ENCODE data around the gene TMEM38A. TPM values are rescaled to one million over a fixed set of nuclear protein-coding genes. Genes with fewer than 3 reads are reported as not detected.

The TMEM38A gene
- total and polyA plus RNA-seq, 4 donors = 3.1 to 6.2 (median 3.9) TPM

DNA sequence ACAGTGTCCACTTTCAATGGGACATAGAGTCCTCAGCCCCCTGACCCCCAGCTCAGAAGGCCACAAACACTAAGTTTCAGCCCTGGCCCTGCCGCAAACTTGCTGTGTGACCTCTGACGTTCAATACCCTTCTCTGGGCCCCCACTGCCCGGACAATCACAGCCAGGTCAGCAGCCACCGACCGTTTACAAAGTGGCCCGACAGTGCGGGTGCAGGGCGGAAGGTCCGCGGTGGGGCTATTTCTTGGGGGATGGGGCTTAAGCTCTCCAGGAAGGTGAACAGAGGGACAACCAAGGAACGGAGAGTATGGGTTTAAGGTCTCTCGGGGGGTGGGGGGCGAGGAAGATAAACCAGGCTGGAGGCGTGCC lies 1.5 kb upstream of the TMEM38A start:
- Histone ChIP-seq H3K4me3 (ENCODE audit: low read depth in 1 of 3, low read length in 3 of 3) (peak overlapping the region; percentile 64 to 95 (median 86)), H3K27me3 (ENCODE audit: control insufficient read depth in 4 of 4, insufficient read depth in 4 of 4, low read length in 3 of 4) (no peaks in the 10 kb centered on the region), H3K27ac (ENCODE audit: low read depth in 1 of 2, low read length in 2 of 2) (peak overlapping the region; percentile 84 to 98), H3K4me1 (ENCODE audit: control insufficient read depth in 4 of 4, insufficient read depth in 4 of 4, low read length in 3 of 4) (peaks cover 0 to 34% (median 21%) of the 10 kb centered on the region in 4 donors), H3K36me3 (ENCODE audit: control insufficient read depth in 4 of 4, insufficient read depth in 3 of 4, low read depth in 1 of 4, low read length in 3 of 4) (peaks cover 3 to 24% (median 14%) of the 10 kb centered on the region in 4 donors), H3K9me3 (ENCODE audit: control insufficient read depth in 4 of 4, low read length in 3 of 4) (no peaks in the 10 kb centered on the region), H3K9ac (ENCODE audit: low read depth in 1 of 2, low read length in 2 of 2) (peak overlapping the region; percentile 60 to 65)
- no peak for DNase-seq (ENCODE audit: low spot score)
- 2% methylated on average over 14 of the region's 14 CpGs for WGBS
- TF ChIP-seq, protein P1, sequence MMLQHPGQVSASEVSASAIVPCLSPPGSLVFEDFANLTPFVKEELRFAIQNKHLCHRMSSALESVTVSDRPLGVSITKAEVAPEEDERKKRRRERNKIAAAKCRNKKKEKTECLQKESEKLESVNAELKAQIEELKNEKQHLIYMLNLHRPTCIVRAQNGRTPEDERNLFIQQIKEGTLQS (IDR thresholded peaks at IDR 0.05) = no peak
- TF ChIP-seq HNF4G (IDR thresholded peaks at IDR 0.05) (no peak), YY1 (IDR thresholded peaks at IDR 0.05) (no peak), EGR1 (IDR thresholded peaks at IDR 0.05; ENCODE audit: low read depth in 2 of 2) (no peak), FOXA2 (IDR thresholded peaks at IDR 0.05) (no peak), TAF1 (conservative IDR thresholded peaks at IDR 0.05) (no peak), SP1 (IDR thresholded peaks at IDR 0.05) (no peak), JUND (IDR thresholded peaks at IDR 0.05) (no peak), RAD21 (IDR thresholded peaks at IDR 0.05) (no peak), HNF4A (conservative IDR thresholded peaks at IDR 0.05) (no peak), NR2F2 (IDR thresholded peaks at IDR 0.05) (no peak)
- TF ChIP-seq, protein P2, sequence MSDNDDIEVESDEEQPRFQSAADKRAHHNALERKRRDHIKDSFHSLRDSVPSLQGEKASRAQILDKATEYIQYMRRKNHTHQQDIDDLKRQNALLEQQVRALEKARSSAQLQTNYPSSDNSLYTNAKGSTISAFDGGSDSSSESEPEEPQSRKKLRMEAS (IDR thresholded peaks at IDR 0.05) = no peak
- TF ChIP-seq, protein P3, sequence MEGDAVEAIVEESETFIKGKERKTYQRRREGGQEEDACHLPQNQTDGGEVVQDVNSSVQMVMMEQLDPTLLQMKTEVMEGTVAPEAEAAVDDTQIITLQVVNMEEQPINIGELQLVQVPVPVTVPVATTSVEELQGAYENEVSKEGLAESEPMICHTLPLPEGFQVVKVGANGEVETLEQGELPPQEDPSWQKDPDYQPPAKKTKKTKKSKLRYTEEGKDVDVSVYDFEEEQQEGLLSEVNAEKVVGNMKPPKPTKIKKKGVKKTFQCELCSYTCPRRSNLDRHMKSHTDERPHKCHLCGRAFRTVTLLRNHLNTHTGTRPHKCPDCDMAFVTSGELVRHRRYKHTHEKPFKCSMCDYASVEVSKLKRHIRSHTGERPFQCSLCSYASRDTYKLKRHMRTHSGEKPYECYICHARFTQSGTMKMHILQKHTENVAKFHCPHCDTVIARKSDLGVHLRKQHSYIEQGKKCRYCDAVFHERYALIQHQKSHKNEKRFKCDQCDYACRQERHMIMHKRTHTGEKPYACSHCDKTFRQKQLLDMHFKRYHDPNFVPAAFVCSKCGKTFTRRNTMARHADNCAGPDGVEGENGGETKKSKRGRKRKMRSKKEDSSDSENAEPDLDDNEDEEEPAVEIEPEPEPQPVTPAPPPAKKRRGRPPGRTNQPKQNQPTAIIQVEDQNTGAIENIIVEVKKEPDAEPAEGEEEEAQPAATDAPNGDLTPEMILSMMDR (IDR thresholded peaks at IDR 0.05; ENCODE audit: low read depth, low read length, missing input control) = no peak
- TF ChIP-seq, protein P4, sequence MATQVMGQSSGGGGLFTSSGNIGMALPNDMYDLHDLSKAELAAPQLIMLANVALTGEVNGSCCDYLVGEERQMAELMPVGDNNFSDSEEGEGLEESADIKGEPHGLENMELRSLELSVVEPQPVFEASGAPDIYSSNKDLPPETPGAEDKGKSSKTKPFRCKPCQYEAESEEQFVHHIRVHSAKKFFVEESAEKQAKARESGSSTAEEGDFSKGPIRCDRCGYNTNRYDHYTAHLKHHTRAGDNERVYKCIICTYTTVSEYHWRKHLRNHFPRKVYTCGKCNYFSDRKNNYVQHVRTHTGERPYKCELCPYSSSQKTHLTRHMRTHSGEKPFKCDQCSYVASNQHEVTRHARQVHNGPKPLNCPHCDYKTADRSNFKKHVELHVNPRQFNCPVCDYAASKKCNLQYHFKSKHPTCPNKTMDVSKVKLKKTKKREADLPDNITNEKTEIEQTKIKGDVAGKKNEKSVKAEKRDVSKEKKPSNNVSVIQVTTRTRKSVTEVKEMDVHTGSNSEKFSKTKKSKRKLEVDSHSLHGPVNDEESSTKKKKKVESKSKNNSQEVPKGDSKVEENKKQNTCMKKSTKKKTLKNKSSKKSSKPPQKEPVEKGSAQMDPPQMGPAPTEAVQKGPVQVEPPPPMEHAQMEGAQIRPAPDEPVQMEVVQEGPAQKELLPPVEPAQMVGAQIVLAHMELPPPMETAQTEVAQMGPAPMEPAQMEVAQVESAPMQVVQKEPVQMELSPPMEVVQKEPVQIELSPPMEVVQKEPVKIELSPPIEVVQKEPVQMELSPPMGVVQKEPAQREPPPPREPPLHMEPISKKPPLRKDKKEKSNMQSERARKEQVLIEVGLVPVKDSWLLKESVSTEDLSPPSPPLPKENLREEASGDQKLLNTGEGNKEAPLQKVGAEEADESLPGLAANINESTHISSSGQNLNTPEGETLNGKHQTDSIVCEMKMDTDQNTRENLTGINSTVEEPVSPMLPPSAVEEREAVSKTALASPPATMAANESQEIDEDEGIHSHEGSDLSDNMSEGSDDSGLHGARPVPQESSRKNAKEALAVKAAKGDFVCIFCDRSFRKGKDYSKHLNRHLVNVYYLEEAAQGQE (IDR thresholded peaks at IDR 0.05) = no peak
- TF ChIP-seq, protein P5, sequence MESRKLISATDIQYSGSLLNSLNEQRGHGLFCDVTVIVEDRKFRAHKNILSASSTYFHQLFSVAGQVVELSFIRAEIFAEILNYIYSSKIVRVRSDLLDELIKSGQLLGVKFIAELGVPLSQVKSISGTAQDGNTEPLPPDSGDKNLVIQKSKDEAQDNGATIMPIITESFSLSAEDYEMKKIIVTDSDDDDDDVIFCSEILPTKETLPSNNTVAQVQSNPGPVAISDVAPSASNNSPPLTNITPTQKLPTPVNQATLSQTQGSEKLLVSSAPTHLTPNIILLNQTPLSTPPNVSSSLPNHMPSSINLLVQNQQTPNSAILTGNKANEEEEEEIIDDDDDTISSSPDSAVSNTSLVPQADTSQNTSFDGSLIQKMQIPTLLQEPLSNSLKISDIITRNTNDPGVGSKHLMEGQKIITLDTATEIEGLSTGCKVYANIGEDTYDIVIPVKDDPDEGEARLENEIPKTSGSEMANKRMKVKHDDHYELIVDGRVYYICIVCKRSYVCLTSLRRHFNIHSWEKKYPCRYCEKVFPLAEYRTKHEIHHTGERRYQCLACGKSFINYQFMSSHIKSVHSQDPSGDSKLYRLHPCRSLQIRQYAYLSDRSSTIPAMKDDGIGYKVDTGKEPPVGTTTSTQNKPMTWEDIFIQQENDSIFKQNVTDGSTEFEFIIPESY (IDR thresholded peaks at IDR 0.05) = no peak

Data from liver (tissue), 9 donors.